Gastrocnemius medialis (tissue), 4 donors: ENCODE results near the gene TRIP10.

ENCODE experiments used
- POLR2A ChIP-seq, 2 donors: fragments of 450-650 bp; IDR thresholded peaks; one replicate each; pipeline ENCODE4 v1.6.1; 2017; ENCODE audit warnings: antibody characterized with exemption in 2 of 2, mild to moderate bottlenecking in 2 of 2, moderate library complexity in 2 of 2
- TF ChIP-seq, protein P1 (sequence below), 5 experiments: fragments of 450-650 bp in 3 of 5; fragments of 200-600 bp in 2 of 5; sonication (generic) in 2 of 5; IDR thresholded peaks in 4 of 5; conservative IDR thresholded peaks in 1 of 5; 1 replicate in 4 of 5; 2 replicates in 1 of 5; pipeline ENCODE4 v1.5.1; 2016 to 2019; ENCODE audit warnings: antibody characterized with exemption in 5 of 5, mild to moderate bottlenecking in 3 of 5, moderate library complexity in 3 of 5

DNA sequence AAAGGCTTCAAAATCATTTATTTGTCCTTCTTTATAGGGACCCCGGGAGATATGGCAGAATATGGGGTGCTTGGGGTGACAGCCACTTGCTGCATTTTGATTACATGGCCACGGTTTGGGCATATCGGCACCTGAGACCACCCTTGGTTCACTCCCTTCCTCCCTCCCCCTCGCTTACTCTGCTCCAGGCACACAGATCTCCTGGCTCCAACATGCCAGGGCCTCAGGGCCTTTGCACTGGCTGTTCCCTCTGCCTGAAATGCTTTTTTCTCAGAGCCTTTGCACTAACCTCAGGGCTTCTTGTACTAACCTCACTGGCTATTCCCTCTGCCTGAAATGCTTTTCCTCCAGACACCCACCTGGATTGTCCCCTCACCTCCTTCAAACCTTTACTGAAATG, 56.8 kb downstream of the TRIP10 start:
- TF ChIP-seq POLR2A (IDR thresholded peaks at IDR 0.05), result no peak
- TF ChIP-seq, protein P1, sequence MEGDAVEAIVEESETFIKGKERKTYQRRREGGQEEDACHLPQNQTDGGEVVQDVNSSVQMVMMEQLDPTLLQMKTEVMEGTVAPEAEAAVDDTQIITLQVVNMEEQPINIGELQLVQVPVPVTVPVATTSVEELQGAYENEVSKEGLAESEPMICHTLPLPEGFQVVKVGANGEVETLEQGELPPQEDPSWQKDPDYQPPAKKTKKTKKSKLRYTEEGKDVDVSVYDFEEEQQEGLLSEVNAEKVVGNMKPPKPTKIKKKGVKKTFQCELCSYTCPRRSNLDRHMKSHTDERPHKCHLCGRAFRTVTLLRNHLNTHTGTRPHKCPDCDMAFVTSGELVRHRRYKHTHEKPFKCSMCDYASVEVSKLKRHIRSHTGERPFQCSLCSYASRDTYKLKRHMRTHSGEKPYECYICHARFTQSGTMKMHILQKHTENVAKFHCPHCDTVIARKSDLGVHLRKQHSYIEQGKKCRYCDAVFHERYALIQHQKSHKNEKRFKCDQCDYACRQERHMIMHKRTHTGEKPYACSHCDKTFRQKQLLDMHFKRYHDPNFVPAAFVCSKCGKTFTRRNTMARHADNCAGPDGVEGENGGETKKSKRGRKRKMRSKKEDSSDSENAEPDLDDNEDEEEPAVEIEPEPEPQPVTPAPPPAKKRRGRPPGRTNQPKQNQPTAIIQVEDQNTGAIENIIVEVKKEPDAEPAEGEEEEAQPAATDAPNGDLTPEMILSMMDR (IDR thresholded peaks at IDR 0.05 in 4 of 5, conservative IDR thresholded peaks at IDR 0.05 in 1 of 5), result no peak
